Esophagus mucosa (tissue), 1 donor: ENCODE results near the gene KRTAP10-11. TPM values are rescaled to one million over a fixed set of nuclear protein-coding genes. Genes with fewer than 3 reads are reported as not detected.
A peak's percentile ranks its signal among the peaks of the same experiment; 100 is the strongest.
"Not testable (repeated sequence)": the region's sequence is repeated elsewhere in the genome, so short reads cannot be mapped to it uniquely, and the experiment has no call there.

Experiments used
- ATAC-seq: fragments of 200-7000 bp; cut with Tn5 transposase; one replicate; pipeline ENCODE4 v1.9.1; 2020
- total RNA-seq: library from RNA; stranded (reverse); gene quantifications from one replicate; pipeline ENCODE4 v1.2.4, GENCODE V29; 2023
- donor health status: DM: yes; HTN: yes; CAD: no.

KRTAP10-11 gene, protein sequence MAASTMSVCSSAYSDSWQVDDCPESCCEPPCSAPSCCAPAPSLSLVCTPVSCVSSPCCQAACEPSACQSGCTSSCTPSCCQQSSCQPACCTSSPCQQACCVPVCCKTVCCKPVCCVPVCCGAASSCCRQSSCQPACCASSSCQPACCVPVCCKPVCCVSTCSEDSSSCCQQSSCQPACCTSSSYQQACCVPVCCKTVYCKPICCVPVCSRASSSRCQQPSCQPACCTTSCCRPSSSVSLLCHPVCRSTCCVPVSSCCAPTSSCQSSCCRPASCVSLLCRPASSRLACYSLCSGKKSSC
- not detected for total RNA-seq

DNA sequence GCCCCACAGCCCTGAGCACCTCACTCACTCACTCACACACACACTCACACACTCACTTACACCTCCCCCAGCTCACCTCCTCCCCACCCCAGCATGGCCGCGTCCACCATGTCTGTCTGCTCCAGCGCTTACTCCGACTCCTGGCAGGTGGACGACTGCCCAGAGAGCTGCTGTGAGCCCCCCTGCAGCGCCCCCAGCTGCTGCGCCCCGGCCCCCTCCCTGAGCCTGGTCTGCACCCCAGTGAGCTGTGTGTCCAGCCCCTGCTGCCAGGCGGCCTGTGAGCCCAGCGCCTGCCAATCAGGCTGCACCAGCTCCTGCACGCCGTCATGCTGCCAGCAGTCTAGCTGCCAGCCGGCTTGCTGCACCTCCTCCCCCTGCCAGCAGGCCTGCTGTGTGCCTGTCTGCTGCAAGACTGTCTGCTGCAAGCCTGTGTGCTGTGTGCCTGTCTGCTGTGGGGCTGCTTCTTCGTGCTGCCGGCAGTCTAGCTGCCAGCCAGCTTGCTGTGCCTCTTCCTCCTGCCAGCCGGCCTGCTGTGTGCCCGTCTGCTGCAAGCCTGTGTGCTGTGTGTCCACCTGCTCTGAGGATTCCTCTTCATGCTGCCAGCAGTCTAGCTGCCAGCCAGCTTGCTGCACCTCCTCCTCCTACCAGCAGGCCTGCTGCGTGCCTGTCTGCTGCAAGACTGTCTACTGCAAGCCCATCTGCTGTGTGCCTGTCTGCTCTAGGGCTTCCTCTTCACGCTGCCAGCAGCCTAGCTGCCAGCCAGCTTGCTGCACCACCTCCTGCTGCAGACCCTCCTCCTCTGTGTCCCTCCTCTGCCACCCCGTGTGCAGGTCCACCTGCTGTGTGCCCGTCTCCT is at the start of gene KRTAP10-11:
TSS of gene KRTAP10-11 (plus strand) at position 49 of the 856 bp plus-strand sequence. CDS start at position 94, 45 bp downstream.
- ATAC-seq, result not testable (repeated sequence)

DNA sequence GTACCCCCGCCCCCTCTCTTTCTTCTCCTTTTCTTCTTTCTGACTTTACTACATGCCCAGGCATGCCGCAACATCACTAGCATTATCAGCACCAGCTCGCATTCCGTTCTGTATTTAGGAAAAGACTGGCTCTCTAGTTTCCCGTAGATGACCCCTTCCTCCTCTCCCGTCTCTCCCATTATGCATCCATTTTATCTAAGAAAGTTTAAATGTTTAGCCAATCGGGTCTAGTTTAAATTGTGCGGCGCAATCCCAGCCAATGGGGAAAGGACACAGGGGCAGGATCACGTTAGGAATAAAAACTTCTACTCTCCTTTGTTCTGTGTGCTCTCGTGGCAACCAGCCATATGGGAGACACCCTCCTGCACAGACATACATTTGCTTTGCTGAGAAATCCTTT is 48.2 kb upstream of the KRTAP10-11 start:
- ATAC-seq, result no peak

GRCh38 chr21:44599264-44600029 is 46.8 kb upstream of the KRTAP10-11 start:
- no peak for ATAC-seq

DNA sequence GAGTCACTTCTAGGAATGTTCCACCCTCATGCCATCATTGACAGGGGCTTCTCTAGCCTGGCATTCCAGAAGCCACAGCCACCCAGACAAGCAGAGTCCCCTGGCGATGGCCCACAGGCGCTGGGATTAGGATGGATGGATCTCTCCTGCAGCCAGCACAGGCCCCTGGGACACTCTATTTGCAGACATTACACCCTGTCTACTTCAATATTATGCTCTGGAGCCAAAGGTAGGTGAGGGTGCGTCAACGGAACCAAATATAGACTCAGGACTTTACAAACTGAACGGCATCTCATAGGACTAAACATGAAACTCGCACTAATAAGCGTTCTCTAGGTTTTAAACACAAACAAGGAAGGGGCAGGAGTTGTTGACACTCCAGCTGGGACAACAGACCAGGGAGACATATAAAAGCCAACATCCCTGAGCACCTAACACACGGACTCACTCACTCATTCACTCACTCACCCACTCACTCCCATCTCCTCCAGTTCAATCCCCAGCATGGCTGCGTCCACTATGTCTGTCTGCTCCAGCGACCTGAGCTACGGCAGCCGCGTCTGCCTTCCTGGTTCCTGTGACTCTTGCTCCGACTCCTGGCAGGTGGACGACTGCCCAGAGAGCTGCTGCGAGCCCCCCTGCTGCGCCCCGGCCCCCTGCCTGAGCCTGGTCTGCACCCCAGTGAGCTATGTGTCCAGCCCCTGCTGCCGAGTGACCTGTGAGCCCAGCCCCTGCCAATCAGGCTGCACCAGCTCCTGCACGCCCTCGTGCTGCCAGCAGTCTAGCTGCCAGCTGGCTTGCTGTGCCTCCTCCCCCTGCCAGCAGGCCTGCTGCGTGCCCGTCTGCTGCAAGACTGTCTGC is 45.9 kb upstream of the KRTAP10-11 start, which contains the start of gene KRTAP10-7:
TSS of gene KRTAP10-7 (plus strand) at position 480 of the 861 bp plus-strand sequence. CDS start at position 505, 25 bp downstream.
- not testable (repeated sequence) for ATAC-seq

DNA sequence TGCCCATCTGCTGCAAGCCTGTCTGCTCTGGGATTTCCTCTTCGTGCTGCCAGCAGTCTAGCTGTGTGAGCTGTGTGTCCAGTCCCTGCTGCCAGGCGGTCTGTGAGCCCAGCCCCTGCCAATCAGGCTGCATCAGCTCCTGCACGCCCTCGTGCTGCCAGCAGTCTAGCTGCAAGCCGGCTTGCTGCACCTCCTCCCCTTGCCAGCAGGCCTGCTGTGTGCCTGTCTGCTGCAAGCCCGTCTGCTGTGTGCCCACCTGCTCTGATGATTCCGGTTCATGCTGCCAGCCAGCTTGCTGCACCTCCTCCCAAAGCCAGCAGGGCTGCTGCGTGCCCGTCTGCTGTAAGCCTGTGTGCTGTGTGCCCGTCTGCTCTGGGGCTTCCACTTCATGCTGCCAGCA is 45.1 kb upstream of the KRTAP10-11 start:
- ATAC-seq, result peak; percentile 56

DNA sequence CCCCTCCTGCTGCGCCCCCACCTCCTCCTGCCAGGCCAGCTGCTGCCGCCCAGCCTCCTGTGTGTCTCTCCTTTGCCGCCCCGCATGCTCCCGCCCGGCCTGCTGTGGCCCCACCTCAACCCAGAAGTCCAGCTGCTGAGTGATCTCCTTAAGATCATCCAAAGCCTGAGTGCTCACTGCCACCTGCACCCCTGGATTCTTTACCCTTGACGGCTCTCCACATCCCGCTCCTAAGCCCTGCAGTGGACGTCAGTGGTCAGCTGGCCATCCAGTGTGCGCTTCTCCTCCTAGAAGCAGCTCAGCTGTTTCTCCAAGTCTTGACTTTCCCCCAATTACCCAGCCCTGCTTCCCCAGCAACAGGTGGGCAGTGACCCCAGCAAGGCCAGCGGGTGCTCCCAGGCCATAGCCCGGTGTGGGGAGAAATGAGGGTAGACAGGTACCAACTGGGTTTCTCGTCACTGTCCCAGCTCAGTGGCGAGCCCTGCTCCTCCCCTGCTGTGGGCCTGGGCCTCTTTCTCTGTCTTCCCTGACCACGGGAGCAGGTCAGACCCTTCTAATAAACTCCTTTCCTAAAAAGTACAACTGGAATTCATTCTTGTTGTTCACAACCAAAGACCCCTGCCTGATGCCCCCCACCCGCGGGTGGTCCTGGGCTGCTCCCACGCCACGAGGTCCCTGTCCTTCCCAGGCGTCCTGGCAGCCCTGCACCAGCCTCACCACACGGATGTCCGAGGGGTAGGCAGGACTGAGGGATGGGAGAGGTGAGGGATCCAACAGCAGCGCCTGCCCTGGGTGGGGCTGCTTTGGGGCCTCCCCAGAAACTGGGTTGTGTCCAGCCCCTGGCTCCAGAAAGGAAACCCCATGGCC is 44.4 kb upstream of the KRTAP10-11 start:
- no peak for ATAC-seq

DNA sequence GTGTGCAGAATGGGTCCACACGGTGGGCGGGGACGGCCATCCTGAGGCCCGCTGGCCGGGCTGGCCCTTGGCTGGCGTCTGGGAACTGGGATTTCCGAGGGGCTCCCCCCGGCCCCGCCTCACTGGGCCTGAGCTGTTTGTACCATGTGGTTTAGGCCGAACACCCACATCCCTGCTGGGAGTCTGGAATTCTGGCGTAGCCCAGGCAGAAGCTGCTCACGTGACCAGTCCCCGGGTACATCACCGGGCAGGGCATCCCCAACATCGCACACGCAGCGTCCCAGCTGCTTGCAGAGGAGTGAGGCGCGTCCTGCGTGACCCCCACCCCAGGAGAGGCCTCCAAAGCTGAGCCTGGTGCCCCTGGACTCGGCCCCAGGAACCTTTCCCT is 43.8 kb upstream of the KRTAP10-11 start:
- ATAC-seq, result peak; percentile 20

DNA sequence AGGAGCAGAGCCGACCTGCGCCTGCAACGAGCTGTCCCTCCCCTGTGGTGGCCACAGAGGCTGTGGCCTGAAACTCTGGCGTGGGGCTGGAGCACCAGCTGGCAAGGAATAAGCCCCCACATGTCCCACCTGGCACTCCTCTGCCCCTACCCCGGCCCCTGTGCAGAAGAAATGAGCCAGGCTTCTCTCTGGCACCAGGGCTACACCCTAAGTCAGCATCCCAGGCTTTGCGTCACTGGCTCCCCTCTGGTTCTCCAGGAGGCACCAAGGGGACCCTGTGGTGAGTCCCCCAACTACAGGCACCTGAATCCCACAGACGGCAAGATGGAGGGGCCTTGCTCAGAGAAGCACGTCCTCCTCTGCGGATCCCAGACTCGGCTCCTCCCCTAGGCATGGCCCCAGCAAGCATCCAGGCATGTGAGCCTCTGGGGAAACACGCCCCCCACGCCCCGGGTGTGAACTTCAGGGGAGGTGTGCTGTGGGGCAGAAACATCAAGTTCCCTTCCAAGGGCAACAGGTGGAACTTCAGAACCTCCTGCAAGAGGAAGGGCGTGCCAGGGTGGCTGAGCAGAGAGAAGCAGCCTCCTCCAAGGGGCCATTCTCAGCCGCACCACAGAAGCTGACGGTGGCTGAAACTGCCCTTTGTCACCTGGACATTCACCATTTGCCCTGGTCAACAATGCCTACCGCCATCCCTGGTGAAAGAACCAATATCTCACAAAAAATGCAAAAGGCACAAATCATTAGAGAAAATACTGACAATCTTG is 42.9 kb upstream of the KRTAP10-11 start:
- ATAC-seq, result no peak

DNA sequence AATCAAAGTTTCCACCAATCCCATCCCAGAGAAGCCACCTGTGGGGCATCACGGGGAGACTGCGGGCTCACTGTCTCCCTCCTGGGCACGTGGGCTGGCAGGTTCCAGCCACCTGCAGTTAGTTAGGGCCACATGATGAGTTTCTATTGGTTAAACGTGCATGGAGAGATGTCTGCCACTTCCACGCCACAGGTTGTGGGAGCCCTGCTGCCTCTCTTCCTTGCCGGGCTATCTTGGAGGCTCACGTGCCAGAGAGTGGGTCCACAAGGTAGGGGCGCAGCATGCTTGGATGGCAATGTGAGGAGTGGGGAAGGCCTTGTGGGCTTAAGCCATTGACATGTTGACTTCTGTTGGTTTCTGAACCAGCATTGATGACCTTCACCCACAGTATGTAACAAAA is 42.3 kb upstream of the KRTAP10-11 start:
- ATAC-seq, result no peak

- no peak for ATAC-seq
Observed at GRCh38 chr21:44606495-44606894, 39.7 kb upstream of the KRTAP10-11 start.

- no peak for ATAC-seq
Observed at GRCh38 chr21:44609193-44609592, 37.0 kb upstream of the KRTAP10-11 start.

GRCh38 chr21:44610157-44610843 is 35.9 kb upstream of the KRTAP10-11 start:
- not testable (repeated sequence) for ATAC-seq

DNA sequence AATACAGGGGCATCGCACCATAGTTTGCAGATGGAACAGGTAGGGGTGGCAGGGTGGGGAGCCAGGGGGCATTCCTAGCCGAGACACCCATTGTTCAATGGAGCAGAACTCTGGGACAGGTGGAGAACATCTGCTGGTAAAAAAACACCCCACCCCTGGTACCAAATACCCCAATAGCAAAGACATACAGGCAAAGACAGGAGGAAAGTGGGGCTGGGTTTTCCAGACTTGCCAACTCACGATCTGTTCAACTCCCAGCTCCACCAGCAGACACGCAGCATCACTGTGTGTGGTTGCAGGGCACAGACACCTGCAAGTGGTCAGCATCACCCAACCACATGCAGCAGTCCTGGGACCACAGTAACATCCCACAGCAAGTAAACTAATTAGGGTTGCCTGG is 34.7 kb upstream of the KRTAP10-11 start:
- ATAC-seq, result no peak

DNA sequence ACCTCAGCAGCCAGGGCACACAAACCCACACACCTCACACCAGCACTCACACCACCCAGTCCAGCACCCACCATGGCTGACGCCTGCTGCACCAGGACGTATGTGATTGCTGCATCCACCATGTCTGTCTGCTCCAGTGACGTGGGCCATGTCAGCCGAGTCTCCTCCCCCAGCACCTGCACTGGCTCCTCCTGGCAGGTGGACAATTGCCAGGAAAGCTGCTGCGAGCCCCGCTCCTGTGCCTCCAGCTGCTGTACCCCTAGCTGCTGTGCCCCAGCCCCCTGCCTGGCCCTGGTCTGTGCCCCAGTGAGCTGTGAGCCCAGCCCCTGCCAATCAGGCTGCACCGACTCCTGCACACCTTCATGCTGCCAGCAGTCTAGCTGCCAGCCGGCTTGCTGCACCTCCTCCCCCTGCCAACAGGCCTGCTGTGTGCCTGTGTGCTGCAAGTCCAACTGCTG is 34.2 kb upstream of the KRTAP10-11 start, which contains the start of gene KRTAP10-8:
TSS of gene KRTAP10-8 (plus strand) at position 51 of the 458 bp plus-strand sequence. CDS start at position 73, 22 bp downstream.
- no peak for ATAC-seq

DNA sequence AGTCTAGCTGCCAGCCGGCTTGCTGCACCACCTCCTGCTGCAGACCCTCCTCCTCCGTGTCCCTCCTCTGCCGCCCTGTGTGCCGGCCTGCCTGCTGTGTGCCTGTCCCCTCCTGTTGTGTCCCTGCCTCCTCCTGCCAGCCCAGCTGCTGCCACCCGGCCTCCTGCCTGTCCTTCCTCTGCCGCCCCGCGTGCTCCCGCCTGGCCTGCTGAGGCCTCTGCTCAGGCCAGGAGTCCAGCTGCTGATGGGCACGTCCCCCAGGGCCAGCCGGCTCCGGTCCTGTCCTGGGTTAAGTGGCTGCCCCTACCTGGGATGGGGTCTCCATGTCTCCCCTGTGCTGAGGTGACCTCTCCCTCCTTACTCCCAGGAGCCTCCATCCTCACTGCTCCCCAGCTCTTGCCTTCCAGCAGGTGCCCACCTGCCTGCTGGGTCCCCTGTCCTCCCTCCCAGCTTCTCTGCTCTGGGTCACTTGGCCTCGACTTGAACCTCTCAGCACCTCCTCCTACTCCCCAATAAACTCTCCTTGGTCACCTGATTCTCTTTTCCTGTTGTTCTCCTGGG is 33.5 kb upstream of the KRTAP10-11 start:
- ATAC-seq, result no peak

GRCh38 chr21:44613386-44614155 is 32.6 kb upstream of the KRTAP10-11 start:
- peak; percentile 14 for ATAC-seq

DNA sequence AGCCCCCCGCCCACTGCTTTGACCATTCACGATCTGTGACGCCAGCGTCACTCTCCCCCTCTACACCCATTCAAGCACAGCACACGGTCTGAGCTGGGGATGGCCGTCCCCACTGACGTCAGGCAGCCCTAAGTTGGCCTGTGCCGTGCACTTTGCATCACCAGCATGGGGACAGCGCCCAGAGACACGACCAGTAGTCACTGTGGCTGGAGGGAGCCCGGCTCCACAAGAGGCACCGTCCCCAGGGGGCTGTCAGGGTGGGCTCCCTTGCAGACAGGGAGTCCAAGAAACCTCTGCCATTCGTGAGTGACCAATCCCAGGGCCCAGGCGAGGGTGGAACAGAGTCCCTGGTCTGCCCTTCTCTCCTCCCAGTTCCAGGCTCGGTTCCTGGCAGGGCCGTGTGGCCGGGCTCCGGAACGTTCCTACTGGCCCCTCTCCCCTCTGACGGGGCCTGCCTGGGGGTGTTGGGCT is 32.0 kb upstream of the KRTAP10-11 start:
- no peak for ATAC-seq

- no peak for ATAC-seq
Observed at GRCh38 chr21:44614961-44615391, 31.2 kb upstream of the KRTAP10-11 start.
